Transverse colon (tissue), 4 donors: ENCODE data around the gene JAGN1.

Experiments
- EP300 ChIP-seq: sonication (generic); formaldehyde crosslinking; IDR thresholded peaks from one replicate; pipeline ENCODE4 v1.6.1; 2017; ENCODE audit warnings: antibody characterized with exemption, low read depth
- POLR2A ChIP-seq: fragments of 450-650 bp; IDR thresholded peaks from one replicate; pipeline ENCODE4 v1.6.1; 2016; ENCODE audit warnings: antibody characterized with exemption, mild to moderate bottlenecking, moderate library complexity
- POLR2AphosphoS5 ChIP-seq, 3 donors: sonication (generic); formaldehyde crosslinking; IDR thresholded peaks; one replicate each; pipeline ENCODE4 v1.6.1; 2016; ENCODE audit warnings: antibody characterized with exemption in 3 of 3
- TF ChIP-seq, protein P1 (sequence below), 5 experiments: fragments of 200-600 bp in 3 of 5; fragments of 450-650 bp in 2 of 5; sonication (generic) in 3 of 5; IDR thresholded peaks; 1 replicate in 2 of 5; 2 replicates in 3 of 5; pipeline ENCODE4 v1.5.1; 2016 to 2017; ENCODE audit warnings: antibody characterized with exemption in 5 of 5, inconsistent platforms in 3 of 5, mild to moderate bottlenecking in 2 of 5, moderate library complexity in 1 of 5

DNA sequence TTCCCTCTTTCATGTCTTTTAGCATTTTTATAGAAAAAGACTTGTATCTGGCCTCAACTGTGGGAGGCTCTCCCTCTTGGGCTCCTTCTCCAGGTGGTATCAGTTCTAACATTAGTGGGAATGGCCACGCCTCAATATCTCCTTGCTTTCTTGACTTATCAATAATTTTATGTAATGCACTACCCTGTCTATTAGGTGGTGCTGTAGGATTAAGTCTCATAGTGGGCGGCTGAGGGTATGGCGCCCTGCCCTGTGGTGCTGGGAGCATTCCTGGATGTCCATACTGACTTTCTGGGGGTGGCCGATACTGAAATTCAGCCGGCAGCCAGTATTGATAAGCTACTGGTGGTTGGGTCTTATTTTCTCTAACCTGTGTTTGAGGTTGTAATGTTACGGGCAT is 37.9 kb upstream of the JAGN1 start:
- TF ChIP-seq, protein P1, sequence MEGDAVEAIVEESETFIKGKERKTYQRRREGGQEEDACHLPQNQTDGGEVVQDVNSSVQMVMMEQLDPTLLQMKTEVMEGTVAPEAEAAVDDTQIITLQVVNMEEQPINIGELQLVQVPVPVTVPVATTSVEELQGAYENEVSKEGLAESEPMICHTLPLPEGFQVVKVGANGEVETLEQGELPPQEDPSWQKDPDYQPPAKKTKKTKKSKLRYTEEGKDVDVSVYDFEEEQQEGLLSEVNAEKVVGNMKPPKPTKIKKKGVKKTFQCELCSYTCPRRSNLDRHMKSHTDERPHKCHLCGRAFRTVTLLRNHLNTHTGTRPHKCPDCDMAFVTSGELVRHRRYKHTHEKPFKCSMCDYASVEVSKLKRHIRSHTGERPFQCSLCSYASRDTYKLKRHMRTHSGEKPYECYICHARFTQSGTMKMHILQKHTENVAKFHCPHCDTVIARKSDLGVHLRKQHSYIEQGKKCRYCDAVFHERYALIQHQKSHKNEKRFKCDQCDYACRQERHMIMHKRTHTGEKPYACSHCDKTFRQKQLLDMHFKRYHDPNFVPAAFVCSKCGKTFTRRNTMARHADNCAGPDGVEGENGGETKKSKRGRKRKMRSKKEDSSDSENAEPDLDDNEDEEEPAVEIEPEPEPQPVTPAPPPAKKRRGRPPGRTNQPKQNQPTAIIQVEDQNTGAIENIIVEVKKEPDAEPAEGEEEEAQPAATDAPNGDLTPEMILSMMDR (IDR thresholded peaks at IDR 0.05) = no peak
- TF ChIP-seq POLR2A (no peak), EP300 (no peak), POLR2AphosphoS5 (IDR thresholded peaks at IDR 0.05) (no peak)
